Effector memory CD8-positive, alpha-beta T cell (primary cell): ENCODE measurements around the gene BUD31.
A peak's percentile ranks its signal among the peaks of the same experiment; 100 is the strongest.

Experiments used
- ATAC-seq: fragments of 150-1000 bp; cut with Tn5 transposase; replicated peaks from 2 replicates; pipeline ENCODE4 v1.10.0; 2021; ENCODE audit warnings: mild to moderate bottlenecking, moderate library complexity
- DNase-seq, 3 experiments: peaks; one replicate each; pipeline ENCODE4 v3.0.0; 2021
- H3K27ac Mint-ChIP-seq, 2 donors: one replicate each; pipeline ENCODE4 v1.8.0; 2022; ENCODE audit warnings: mild to moderate bottlenecking in 2 of 2, mixed read lengths in 2 of 2, moderate library complexity in 2 of 2
- H3K27me3 Mint-ChIP-seq, 2 donors: one replicate each; pipeline ENCODE4 v1.8.0; 2022; ENCODE audit warnings: mixed read lengths in 2 of 2
- H3K36me3 Mint-ChIP-seq: one replicate; pipeline ENCODE4 v1.8.0; 2022; ENCODE audit warnings: mild to moderate bottlenecking, moderate library complexity, mixed read lengths; ENCODE audit not compliant: insufficient read depth
- H3K4me1 Mint-ChIP-seq, 2 donors: one replicate each; pipeline ENCODE4 v1.8.0; 2022; ENCODE audit warnings: low read depth in 2 of 2, mixed read lengths in 2 of 2
- H3K4me3 Mint-ChIP-seq, 2 donors: one replicate each; pipeline ENCODE4 v1.8.0; 2022; ENCODE audit warnings: mild to moderate bottlenecking in 2 of 2, mixed read lengths in 2 of 2, moderate library complexity in 2 of 2
- H3K9me3 Mint-ChIP-seq, 2 donors: one replicate each; pipeline ENCODE4 v1.8.0; 2022; ENCODE audit warnings: mixed read lengths in 2 of 2
- total RNA-seq, 9 experiments: gene quantifications; one replicate each; lab custom pipeline; 2026; lab: John Stamatoyannopoulos, UW

The BUD31 gene
- 37.7 to 137 (median 101) reads per million in 9 experiments for total RNA-seq

GRCh38 chr7:99408379-99409191 lies at the start of gene BUD31, which contains the start of gene PDAP1:
BUD31 (plus strand) TSS chr7:99408969; CDS start chr7:99411093, 2,124 bp downstream.
PDAP1 (minus strand) TSS chr7:99408597; CDS start chr7:99408548, 49 bp downstream.
- Mint-ChIP-seq H3K27me3 (no peaks in the 10 kb centered on the region), H3K36me3 (peaks cover 69% of the 10 kb centered on the region), H3K4me3 (peak within 1 kb of the TSS; percentile 94 to 99), H3K4me1 (peaks cover 48 to 50% of the 10 kb centered on the region in 2 donors), H3K9me3 (no peaks in the 10 kb centered on the region), H3K27ac (peak within 1 kb of the TSS; percentile 95 to 99)
- DNase-seq (peak; percentile 94 to 100 (median 96)), ATAC-seq (peak; percentile 84)

DNA sequence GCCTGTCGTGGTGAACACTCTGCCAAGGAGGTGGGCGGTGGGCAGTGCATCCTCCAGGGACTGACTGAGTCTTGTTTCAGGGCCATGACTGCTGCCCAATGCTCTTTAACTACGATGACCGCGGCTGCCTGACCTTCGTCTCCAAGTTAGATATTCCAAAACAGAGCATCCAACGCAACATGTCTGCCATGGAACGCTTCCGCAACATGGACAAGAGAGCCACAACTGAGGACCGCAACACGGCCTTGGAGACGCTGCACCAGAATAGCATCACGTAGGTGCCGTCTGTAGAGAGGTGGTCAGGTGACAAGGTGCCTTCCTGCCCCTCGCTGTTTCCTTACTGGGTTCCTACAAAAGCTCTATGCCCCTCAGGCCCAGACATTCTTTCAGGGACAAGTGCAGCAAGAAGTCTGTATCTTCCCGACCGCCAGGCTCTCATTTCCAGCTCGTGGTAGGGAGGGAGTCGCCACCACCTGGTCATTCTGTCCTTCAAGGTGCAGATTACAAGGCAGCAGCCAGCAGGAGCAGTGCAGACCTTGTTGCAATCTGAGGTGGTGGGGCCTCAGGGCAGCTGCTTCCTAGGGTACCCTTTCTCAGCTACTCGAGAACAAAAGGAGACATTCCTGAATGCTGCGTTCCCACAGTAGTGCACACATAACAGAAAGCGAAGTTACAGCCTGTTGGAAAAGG lies 49.2 kb upstream of the BUD31 start:
- no peak overlapping the region for H3K27ac Mint-ChIP-seq
- no peaks in the 10 kb centered on the region for H3K27me3 Mint-ChIP-seq
- H3K36me3 Mint-ChIP-seq: peaks cover 96% of the 10 kb centered on the region
- H3K9me3 Mint-ChIP-seq: no peaks in the 10 kb centered on the region
- no peak for DNase-seq
- no peak overlapping the region for H3K4me3 Mint-ChIP-seq
- peaks cover 0 to 6% of the 10 kb centered on the region in 2 donors for H3K4me1 Mint-ChIP-seq
- ATAC-seq: no peak

GRCh38 chr7:99362801-99363200 lies 46.0 kb upstream of the BUD31 start:
- Mint-ChIP-seq H3K36me3 (peaks cover 92% of the 10 kb centered on the region), H3K4me3 (no peak overlapping the region), H3K27ac (no peak overlapping the region), H3K9me3 (no peaks in the 10 kb centered on the region), H3K27me3 (no peaks in the 10 kb centered on the region), H3K4me1 (peaks cover 0 to 5% of the 10 kb centered on the region in 2 donors)
- no peak for DNase-seq
- no peak for ATAC-seq

DNA sequence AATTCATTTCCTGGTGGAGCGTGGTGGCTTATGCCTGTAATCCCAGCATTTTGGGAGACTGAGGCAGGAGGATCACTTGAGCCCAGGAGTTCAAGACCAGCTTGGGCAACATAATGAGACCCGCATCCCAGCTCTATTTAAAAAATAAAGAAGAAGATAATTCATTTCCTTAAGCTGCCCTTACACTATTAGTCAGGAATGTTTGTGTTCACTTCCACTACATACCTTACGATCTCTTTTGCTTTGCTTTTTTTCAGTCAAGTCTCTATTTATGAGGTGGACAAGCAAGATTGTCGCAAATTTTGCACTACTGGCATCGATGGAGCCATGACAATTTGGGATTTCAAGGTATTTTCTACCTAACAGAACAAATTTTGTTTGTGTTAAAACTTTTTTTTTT lies 45.5 kb upstream of the BUD31 start:
- H3K27ac Mint-ChIP-seq: peak overlapping the region in 1 of 2 donors; percentile 32
- ATAC-seq: no peak
- H3K9me3 Mint-ChIP-seq: no peaks in the 10 kb centered on the region
- no peak for DNase-seq
- H3K4me1 Mint-ChIP-seq: no peaks in the 10 kb centered on the region
- no peaks in the 10 kb centered on the region for H3K27me3 Mint-ChIP-seq
- no peak overlapping the region for H3K4me3 Mint-ChIP-seq
- H3K36me3 Mint-ChIP-seq: peaks cover 88% of the 10 kb centered on the region

DNA sequence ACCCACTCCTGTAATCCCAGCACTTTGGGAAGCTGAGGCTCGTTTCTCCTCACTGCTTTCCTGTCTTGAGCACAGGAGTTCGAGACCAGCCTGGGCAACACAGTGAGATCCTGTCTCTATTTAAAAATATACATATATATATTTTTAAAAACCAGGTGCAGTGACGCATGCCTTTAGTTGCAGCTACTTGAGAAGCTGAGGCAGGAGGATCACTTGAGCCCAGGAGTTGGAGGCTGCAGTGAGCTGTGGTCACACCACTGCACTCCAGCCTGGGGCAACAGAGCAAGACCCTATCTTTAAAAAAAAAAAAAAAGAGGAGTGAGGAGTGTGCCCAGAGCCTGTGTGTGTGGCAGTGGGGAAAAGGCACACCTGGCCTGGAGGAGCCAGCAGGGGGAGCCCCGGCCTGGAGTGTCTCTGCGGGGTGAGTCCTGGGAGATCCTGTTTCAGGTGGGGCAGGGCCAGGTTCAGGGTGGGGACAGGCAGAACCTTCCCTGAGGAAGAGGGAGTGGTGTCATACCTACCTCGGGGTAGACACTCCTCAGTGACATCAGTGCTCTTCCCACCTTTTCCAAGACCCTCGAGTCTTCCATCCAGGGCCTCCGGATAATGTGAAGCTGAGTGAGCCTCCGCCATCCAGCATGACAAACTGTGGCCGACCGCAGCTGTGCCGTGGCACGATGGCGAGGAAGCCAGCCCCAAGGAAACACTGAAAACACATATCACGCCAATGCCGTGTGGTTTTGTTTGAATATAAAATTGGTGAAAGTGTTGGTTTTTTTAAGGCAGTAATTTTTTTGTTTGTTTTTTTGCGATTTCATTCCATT lies 43.2 kb upstream of the BUD31 start:
- no peaks in the 10 kb centered on the region for H3K27me3 Mint-ChIP-seq
- peak; percentile 57 to 59 (median 57) for DNase-seq
- H3K4me3 Mint-ChIP-seq: no peak overlapping the region
- peak; percentile 88 for ATAC-seq
- peaks cover 69% of the 10 kb centered on the region for H3K36me3 Mint-ChIP-seq
- H3K9me3 Mint-ChIP-seq: no peaks in the 10 kb centered on the region
- H3K4me1 Mint-ChIP-seq: no peaks in the 10 kb centered on the region
- no peak overlapping the region for H3K27ac Mint-ChIP-seq

DNA sequence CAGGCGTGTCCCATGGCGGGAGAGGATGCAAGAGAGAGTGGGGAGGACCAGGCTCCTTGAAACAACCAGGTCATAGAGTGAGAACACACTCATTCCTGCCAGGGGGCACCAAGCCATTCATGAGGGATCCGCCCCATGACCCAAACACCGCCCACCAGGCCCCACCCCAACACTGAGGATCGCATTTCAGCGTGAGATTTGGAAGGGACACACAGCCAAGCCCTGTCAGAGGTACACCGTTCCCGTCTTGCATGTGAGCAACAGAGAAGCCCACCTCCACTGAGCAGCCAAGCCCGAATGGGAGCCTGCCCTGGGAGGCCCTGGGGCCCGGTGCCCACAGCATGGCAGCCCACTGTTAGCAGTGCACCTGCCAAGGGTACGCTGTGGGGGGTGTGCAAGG lies 42.1 kb upstream of the BUD31 start:
- DNase-seq (no peak), ATAC-seq (no peak)
- no peaks in the 10 kb centered on the region for H3K4me1 Mint-ChIP-seq
- H3K27me3 Mint-ChIP-seq: no peaks in the 10 kb centered on the region
- no peak overlapping the region for H3K4me3 Mint-ChIP-seq
- H3K36me3 Mint-ChIP-seq: peaks cover 58% of the 10 kb centered on the region
- H3K9me3 Mint-ChIP-seq: no peaks in the 10 kb centered on the region
- peak overlapping the region in 1 of 2 donors; percentile 72 for H3K27ac Mint-ChIP-seq

- H3K4me1 Mint-ChIP-seq: peaks cover 0 to 7% of the 10 kb centered on the region in 2 donors
- H3K36me3 Mint-ChIP-seq: peaks cover 43% of the 10 kb centered on the region
- no peaks in the 10 kb centered on the region for H3K27me3 Mint-ChIP-seq
- no peaks in the 10 kb centered on the region for H3K9me3 Mint-ChIP-seq
- no peak for ATAC-seq
- DNase-seq: no peak
- H3K4me3 Mint-ChIP-seq: no peak overlapping the region
- peak overlapping the region in 1 of 2 donors; percentile 69 for H3K27ac Mint-ChIP-seq
Observed at GRCh38 chr7:99368750-99369389, 39.9 kb upstream of the BUD31 start.

DNA sequence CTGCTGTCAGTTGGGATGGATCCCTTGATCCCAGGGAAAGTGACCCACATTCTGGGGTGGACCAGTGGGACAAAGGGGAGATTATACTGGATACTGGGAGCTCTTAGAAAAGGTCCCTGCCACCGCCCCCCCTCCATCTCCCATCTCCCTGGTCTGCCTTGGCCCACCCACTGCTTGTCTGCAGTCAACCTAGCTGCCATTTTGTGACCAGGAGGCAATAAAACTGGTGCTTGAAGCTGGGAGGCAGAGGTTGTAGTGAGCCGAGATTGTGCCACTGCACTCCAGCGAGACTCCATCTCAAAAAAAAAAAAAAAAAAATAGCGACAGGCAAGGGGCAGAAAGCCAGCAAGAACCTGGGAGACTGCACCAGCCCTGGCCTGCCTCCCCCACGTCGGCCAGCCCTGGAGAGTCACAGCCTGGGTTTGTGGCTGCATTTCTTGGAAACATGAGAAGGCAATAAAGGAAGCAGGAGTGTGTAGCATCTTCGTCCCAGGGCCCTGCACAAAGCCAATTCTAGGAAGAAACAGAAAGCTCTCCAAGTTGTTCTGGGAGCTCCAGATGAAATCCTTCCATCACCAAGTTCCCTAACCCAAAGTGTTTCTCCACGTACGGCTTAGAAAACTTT lies 38.9 kb upstream of the BUD31 start:
- H3K27me3 Mint-ChIP-seq: no peaks in the 10 kb centered on the region
- H3K9me3 Mint-ChIP-seq: no peaks in the 10 kb centered on the region
- peaks cover 0 to 8% of the 10 kb centered on the region in 2 donors for H3K4me1 Mint-ChIP-seq
- H3K36me3 Mint-ChIP-seq: peaks cover 40% of the 10 kb centered on the region
- ATAC-seq: no peak
- H3K4me3 Mint-ChIP-seq: no peak overlapping the region
- peak overlapping the region in 1 of 2 donors; percentile 57 for H3K27ac Mint-ChIP-seq
- DNase-seq: no peak

DNA sequence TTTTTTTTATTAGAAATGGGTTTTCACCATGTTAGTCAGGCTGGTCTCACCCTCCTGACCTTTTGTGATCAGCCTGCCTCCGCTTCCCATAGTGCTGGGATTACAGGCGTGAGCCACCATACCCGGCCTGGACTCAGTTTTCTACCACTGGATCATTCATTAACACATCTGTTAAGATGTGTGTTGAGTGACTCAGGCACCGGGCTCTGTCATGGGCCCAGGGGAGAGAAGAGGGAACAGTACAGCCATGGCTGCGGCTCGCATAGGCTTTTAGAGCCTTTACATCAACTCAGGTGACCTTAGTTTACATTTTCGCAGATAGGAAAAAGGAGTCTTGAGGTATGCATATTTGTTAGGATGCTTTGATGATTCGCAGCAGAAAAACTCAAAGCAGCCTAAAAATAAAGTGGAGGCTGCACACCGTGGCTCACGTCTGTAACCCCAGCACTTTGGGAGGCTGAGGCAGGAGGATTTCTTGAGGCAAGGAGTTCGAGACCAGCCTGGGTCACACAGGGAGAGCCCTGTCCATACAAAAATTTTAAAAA lies 37.3 kb upstream of the BUD31 start:
- Mint-ChIP-seq H3K4me3 (no peak overlapping the region), H3K4me1 (peaks cover 6 to 14% of the 10 kb centered on the region in 2 donors), H3K27me3 (no peaks in the 10 kb centered on the region), H3K36me3 (peaks cover 39% of the 10 kb centered on the region), H3K9me3 (no peaks in the 10 kb centered on the region), H3K27ac (no peak overlapping the region)
- no peak for DNase-seq
- no peak for ATAC-seq

- Mint-ChIP-seq H3K36me3 (peaks cover 39% of the 10 kb centered on the region), H3K9me3 (no peaks in the 10 kb centered on the region), H3K27me3 (no peaks in the 10 kb centered on the region), H3K27ac (peak overlapping the region; percentile 52 to 75), H3K4me3 (peak overlapping the region; percentile 81 to 89), H3K4me1 (peaks cover 16 to 18% of the 10 kb centered on the region in 2 donors)
- DNase-seq (no peak), ATAC-seq (no peak)
Observed at GRCh38 chr7:99372275-99373090, 36.3 kb upstream of the BUD31 start.

DNA sequence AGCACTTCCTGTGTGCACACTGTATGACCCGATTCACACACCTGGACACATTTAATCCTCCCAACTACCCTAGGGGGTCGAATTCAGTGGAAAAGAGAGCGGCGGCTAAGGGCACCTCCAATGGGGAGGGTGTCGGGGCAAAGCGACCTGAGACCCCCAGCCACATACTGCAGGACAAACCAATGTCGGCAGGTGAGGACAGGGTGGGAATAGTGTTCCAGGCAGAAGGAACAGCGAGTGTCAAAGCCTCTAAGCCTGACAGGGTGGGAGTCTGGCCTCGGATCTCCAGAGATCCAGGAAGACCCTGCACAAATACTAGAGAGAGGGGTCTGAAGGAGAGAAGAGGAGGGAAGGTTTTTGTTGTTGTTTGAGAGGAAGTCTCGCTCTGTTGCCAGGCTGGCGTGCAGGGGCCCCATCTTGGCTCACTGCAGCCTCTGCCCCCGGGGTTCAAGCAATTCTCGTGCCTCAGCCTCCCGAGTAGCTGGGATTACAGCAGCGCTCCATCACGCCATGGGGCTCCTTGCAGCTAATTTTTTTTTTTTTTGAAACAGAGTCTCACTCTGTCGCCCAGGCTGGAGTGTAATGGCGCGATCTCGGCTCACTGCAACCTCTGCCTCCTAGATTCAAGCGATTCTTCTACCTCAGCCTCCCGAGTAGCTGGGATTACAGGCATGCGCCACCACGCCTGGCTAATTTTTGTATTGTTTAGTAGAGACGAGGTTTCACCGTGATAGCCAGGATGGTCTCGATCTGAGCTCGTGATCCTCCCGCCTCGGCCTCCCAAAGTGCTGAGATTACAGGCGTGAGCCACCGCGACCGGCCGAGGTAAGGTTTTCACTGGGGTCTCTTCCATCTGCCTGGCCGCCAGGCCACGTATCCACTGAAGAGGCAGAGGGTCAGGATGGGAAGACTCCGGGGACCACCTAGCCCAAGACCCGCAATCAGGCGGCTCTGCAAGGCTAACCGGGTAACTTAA lies 35.4 kb upstream of the BUD31 start:
- Mint-ChIP-seq H3K27ac (peak overlapping the region; percentile 52 to 75), H3K9me3 (no peaks in the 10 kb centered on the region), H3K4me1 (peaks cover 22% of the 10 kb centered on the region in 2 donors), H3K4me3 (peak overlapping the region; percentile 81 to 89), H3K27me3 (no peaks in the 10 kb centered on the region), H3K36me3 (peaks cover 48% of the 10 kb centered on the region)
- no peak for ATAC-seq
- DNase-seq: peak in 1 of 3 experiments; percentile 16
